IMR-90 (cell line): ENCODE measurements around the gene S100A8. TPM values are rescaled to one million over a fixed set of nuclear protein-coding genes. Genes with fewer than 3 reads are reported as not detected.

ENCODE experiments used
- ATAC-seq: fragments of 200-7000 bp; cut with Tn5 transposase; 2 replicates; pipeline ENCODE4 v1.9.1; 2020; ENCODE audit warnings: low read depth, mild to moderate bottlenecking, moderate library complexity
- BruUV-seq: library from RNA; stranded (reverse); fragments of 400-500 nt; replicated peaks from 2 replicates; lab custom pipeline; 2021; lab: Mats Ljungman, UMichigan
- CTCF ChIA-PET: fragments of 300-600 bp; formaldehyde crosslinking; extraction: SDS; loops from one replicate; lab custom pipeline; 2021; ENCODE audit warnings: antibody characterized with exemption; lab: Yijun Ruan, JAX
- POLR2A ChIA-PET: fragments of 300-600 bp; sonication (Branson Sonifier 250); formaldehyde crosslinking; loops from one replicate; lab custom pipeline; 2022; ENCODE audit warnings: antibody characterized with exemption; ENCODE audit not compliant: unreplicated experiment; lab: Charles Lee
- DNase-seq: peaks from one replicate; pipeline ENCODE4 v3.0.0; 2013
- H2AFZ ChIP-seq: replicated peaks from 2 replicates; pipeline ENCODE3; 2013; ENCODE audit warnings: low read length, mild to moderate bottlenecking; ENCODE audit not compliant: poor library complexity
- H2AK5ac ChIP-seq: 2 replicates; pipeline ENCODE4 v1.6.1; 2013; ENCODE audit warnings: low read depth, low read length, inconsistent platforms
- H2AK9ac ChIP-seq: replicated peaks from 2 replicates; pipeline ENCODE3; 2013; ENCODE audit warnings: mild to moderate bottlenecking, low read depth, low read length, moderate library complexity; ENCODE audit not compliant: poor library complexity
- H2BK120ac ChIP-seq: 2 replicates; pipeline ENCODE4 v1.6.1; 2013; ENCODE audit warnings: low read depth, low read length, inconsistent platforms
- H2BK15ac ChIP-seq: 3 replicates; pipeline ENCODE4 v1.6.1; 2013; ENCODE audit warnings: low read depth, low read length, inconsistent platforms
- H2BK20ac ChIP-seq: 2 replicates; pipeline ENCODE4 v1.6.1; 2013; ENCODE audit warnings: low read depth, mild to moderate bottlenecking, inconsistent platforms, low read length, moderate library complexity
- H2BK5ac ChIP-seq: 2 replicates; pipeline ENCODE4 v1.6.1; 2013; ENCODE audit warnings: mild to moderate bottlenecking, low read depth, low read length, inconsistent platforms; ENCODE audit not compliant: poor library complexity, severe bottlenecking
- H3K14ac ChIP-seq: replicated peaks from 2 replicates; pipeline ENCODE4 v1.6.1; 2013; ENCODE audit warnings: low read depth, low read length, inconsistent platforms
- H3K18ac ChIP-seq: 2 replicates; pipeline ENCODE4 v1.6.1; 2013; ENCODE audit warnings: low read depth, low read length, control low read depth
- H3K23ac ChIP-seq: 2 replicates; pipeline ENCODE4 v1.6.1; 2013; ENCODE audit warnings: low read depth, low read length, inconsistent platforms
- H3K27ac ChIP-seq: 2 replicates; pipeline ENCODE4 v1.5.1; 2013; ENCODE audit warnings: mild to moderate bottlenecking, control low read depth, low read length; ENCODE audit not compliant: insufficient read depth
- H3K27me3 ChIP-seq: 2 replicates; pipeline ENCODE4 v1.6.1; 2013; ENCODE audit warnings: low read length; ENCODE audit not compliant: control insufficient read depth, insufficient read depth
- H3K36me3 ChIP-seq: 2 replicates; pipeline ENCODE4 v1.6.1; 2013; ENCODE audit warnings: low read length, mixed read lengths; ENCODE audit not compliant: control insufficient read depth, insufficient read depth
- H3K4ac ChIP-seq: 2 replicates; pipeline ENCODE4 v1.6.1; 2013; ENCODE audit warnings: low read depth, low read length, inconsistent platforms
- H3K4me1 ChIP-seq: 2 replicates; pipeline ENCODE4 v1.6.1; 2013; ENCODE audit warnings: low read length, mixed read lengths; ENCODE audit not compliant: control insufficient read depth, insufficient read depth
- H3K4me2 ChIP-seq: 2 replicates; pipeline ENCODE4 v1.6.1; 2013; ENCODE audit warnings: low read depth, mild to moderate bottlenecking, control low read depth, low read length, moderate library complexity
- H3K4me3 ChIP-seq: 2 replicates; pipeline ENCODE4 v1.5.1; 2013; ENCODE audit warnings: low read depth, mild to moderate bottlenecking, control low read depth, low read length, moderate library complexity; ENCODE audit not compliant: insufficient read depth
- H3K56ac ChIP-seq: 2 replicates; pipeline ENCODE4 v1.6.1; 2013; ENCODE audit warnings: low read length, inconsistent platforms; ENCODE audit not compliant: insufficient read depth; ENCODE audit errors: extremely low read depth
- H3K79me1 ChIP-seq, 2 experiments: 2 replicates each; pipeline ENCODE4 v1.6.1; 2013; ENCODE audit warnings: low read length in 2 of 2, inconsistent platforms in 1 of 2, low read depth in 1 of 2
- H3K9ac ChIP-seq: 2 replicates; pipeline ENCODE4 v1.6.1; 2013; ENCODE audit warnings: low read depth, low read length, control low read depth
- H3K9me1 ChIP-seq: 2 replicates; pipeline ENCODE4 v1.6.1; 2013; ENCODE audit warnings: low read length, inconsistent platforms; ENCODE audit not compliant: insufficient read depth
- H3K9me3 ChIP-seq: 2 replicates; pipeline ENCODE4 v1.6.1; 2013; ENCODE audit warnings: low read length; ENCODE audit not compliant: control insufficient read depth, insufficient read depth
- H4K20me1 ChIP-seq: 2 replicates; pipeline ENCODE4 v1.6.1; 2013; ENCODE audit warnings: low read length, inconsistent platforms; ENCODE audit not compliant: insufficient read depth
- H4K5ac ChIP-seq: 2 replicates; pipeline ENCODE4 v1.6.1; 2013; ENCODE audit warnings: mild to moderate bottlenecking, low read depth, low read length, control low read depth
- H4K8ac ChIP-seq, 2 experiments: 2 replicates each; pipeline ENCODE4 v1.6.1; 2013; ENCODE audit warnings: low read depth in 2 of 2, low read length in 2 of 2, control low read depth in 1 of 2, inconsistent platforms in 1 of 2
- H4K91ac ChIP-seq: 2 replicates; pipeline ENCODE4 v1.6.1; 2013; ENCODE audit warnings: low read depth, low read length, inconsistent platforms; ENCODE audit not compliant: insufficient read depth
- BHLHE40 ChIP-seq: fragments of 150-350 bp; IDR thresholded peaks from 2 replicates; pipeline ENCODE4 v1.6.1; 2016; ENCODE audit warnings: mild to moderate bottlenecking, low read depth, low read length
- CEBPB ChIP-seq: IDR thresholded peaks from 2 replicates; pipeline ENCODE4 v1.6.1; 2012; ENCODE audit warnings: low read depth, low read length, improper control_type of control experiment
- CHD1 ChIP-seq: IDR thresholded peaks from 2 replicates; pipeline ENCODE4 v1.6.1; 2012; ENCODE audit warnings: low read depth, low read length, improper control_type of control experiment
- CTCF ChIP-seq: conservative IDR thresholded peaks from 2 replicates; pipeline ENCODE4 v1.5.1; 2012; ENCODE audit warnings: mild to moderate bottlenecking, low read depth, low read length, improper control_type of control experiment
- FOS ChIP-seq: fragments of 150-350 bp; IDR thresholded peaks from 2 replicates; pipeline ENCODE4 v1.6.1; 2016; ENCODE audit warnings: low read depth, low read length
- MAFK ChIP-seq: IDR thresholded peaks from 2 replicates; pipeline ENCODE4 v1.6.1; 2012; ENCODE audit warnings: low read depth, low read length, improper control_type of control experiment
- MAZ ChIP-seq: IDR thresholded peaks from 2 replicates; pipeline ENCODE4 v1.6.1; 2012; ENCODE audit warnings: low read depth, mild to moderate bottlenecking, low read length, improper control_type of control experiment, moderate library complexity, borderline replicate concordance
- MXI1 ChIP-seq: IDR thresholded peaks from 2 replicates; pipeline ENCODE4 v1.6.1; 2012; ENCODE audit warnings: low read depth, mild to moderate bottlenecking, low read length, moderate library complexity, borderline replicate concordance
- NFE2L2 ChIP-seq: fragments of 150-350 bp; IDR thresholded peaks from 2 replicates; pipeline ENCODE4 v1.6.1; 2016; ENCODE audit warnings: low read depth, mild to moderate bottlenecking, low read length
- POLR2A ChIP-seq: IDR thresholded peaks from 2 replicates; pipeline ENCODE4 v1.6.1; 2012; ENCODE audit warnings: mild to moderate bottlenecking, low read depth, low read length
- RCOR1 ChIP-seq: IDR thresholded peaks from 2 replicates; pipeline ENCODE4 v1.6.1; 2012; ENCODE audit warnings: mild to moderate bottlenecking, low read length, improper control_type of control experiment; ENCODE audit not compliant: insufficient replicate concordance
- SMC3 ChIP-seq: fragments of 150-350 bp; IDR thresholded peaks from 2 replicates; pipeline ENCODE4 v1.6.1; 2016; ENCODE audit warnings: low read depth, mild to moderate bottlenecking, antibody characterized with exemption, low read length, moderate library complexity
- USF2 ChIP-seq: fragments of 150-350 bp; IDR thresholded peaks from 2 replicates; pipeline ENCODE4 v1.6.1; 2017; ENCODE audit warnings: mild to moderate bottlenecking, antibody characterized with exemption, low read length, low read depth
- WGBS, 2 experiments: methylation state at CpG; one replicate each; pipeline versions ENCODE4 v1.1.5 to v1.1.7; 2013; ENCODE audit warnings: missing lambda C conversion rate in 2 of 2; ENCODE audit not compliant: insufficient read length in 1 of 2; ENCODE audit errors: extremely low coverage in 2 of 2; 5-methylcytosine and 5-hydroxymethylcytosine counted together
- dilution Hi-C: fragments of 300-500 bp; cut with HindIII; formaldehyde crosslinking; loops from one replicate; pipeline ENCODE4 v1.14.3; 2018; ENCODE audit warnings: low sequenced_read_pairs; ENCODE audit not compliant: unreplicated experiment
- in situ Hi-C: fragments of 300-500 bp; cut with MboI; formaldehyde crosslinking; loops from 3 replicates; pipeline ENCODE4 v1.14.3; 2019; ENCODE audit warnings: low sequenced_read_pairs, inconsistent platforms, mixed read lengths
- intact Hi-C: fragments of 100-400 bp; cut with micrococcal nuclease; formaldehyde crosslinking; loops from 2 replicates; pipeline ENCODE4 v1.10.0; 2022
- polyA plus RNA-seq, 3 experiments: library from polyadenylated mRNA; depleted of rRNA; stranded (reverse); fragments of >200 nt; gene quantifications; 2 replicates each; pipeline ENCODE4 v1.2.3, GENCODE V29; 2012; ENCODE audit warnings: low replicate concordance in 1 of 3
- total RNA-seq: library from RNA; depleted of rRNA; stranded (reverse); fragments of >200 nt; gene quantifications from 2 replicates; pipeline ENCODE4 v1.2.3, GENCODE V29; 2012
- TF ChIP-seq, protein P1 (sequence below): fragments of 150-350 bp; IDR thresholded peaks from 2 replicates; pipeline ENCODE4 v1.6.1; 2016; ENCODE audit warnings: low read depth, mild to moderate bottlenecking, low read length, moderate library complexity, borderline replicate concordance

Gene S100A8
- total and polyA plus RNA-seq, 2 of the 4 experiments (the other 2 are of a cell fraction) = not detected

DNA sequence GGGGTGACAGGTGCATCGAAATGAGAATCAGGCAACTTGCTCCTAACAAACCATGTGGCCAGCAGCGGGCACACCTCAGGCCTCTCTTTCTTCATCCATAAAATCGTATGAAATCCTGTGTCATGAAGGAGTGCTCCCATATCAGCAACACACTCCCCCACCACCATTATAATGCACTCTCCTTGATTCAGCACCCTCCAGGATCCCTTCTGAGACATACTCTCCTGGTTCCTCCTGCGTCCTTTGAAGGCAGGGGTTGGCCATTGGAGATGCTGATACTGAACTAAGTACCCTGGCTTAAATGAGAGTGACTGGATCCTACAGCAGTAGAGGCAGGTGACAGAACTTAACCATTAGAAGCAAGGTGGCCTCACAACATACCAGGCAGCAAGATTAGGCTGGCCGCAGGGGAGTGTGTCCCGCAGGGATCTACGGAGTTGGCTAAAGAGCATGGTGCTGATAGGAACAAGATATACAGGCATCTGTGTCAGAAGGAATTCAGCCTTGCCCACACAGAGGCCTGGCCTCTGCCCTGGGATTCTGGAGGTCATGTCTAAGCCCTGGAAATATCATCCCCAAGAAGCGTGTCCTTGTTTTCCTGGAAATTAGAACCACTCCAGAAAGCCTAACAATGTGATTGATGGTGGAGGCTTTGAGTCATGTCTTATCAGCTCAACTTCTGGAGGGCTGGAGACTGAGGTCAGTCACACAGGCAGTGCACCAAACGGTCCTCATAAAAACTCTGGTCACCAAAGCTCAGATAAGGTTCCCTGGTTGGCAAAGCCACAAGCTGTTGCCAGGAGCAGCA is 42.2 kb upstream of the S100A8 start:
- H3K23ac ChIP-seq = no peak overlapping the region
- H4K5ac ChIP-seq = no peak overlapping the region
- in situ Hi-C loops = no loop called here
- H3K56ac ChIP-seq = no peak overlapping the region
- H2AFZ ChIP-seq = no peak overlapping the region
- WGBS, 2 experiments = 61% methylated on average over 7 of the region's 9 CpGs; no CpG with 5 or more reads in 1 of the 2 experiments
- no peak overlapping the region for H2BK5ac ChIP-seq
- H2BK15ac ChIP-seq = no peak overlapping the region
- no peak overlapping the region for H4K8ac ChIP-seq
- H2AK9ac ChIP-seq = no peak overlapping the region
- H3K4ac ChIP-seq = no peak overlapping the region
- peaks cover 3% of the 10 kb centered on the region; the same call in 1 of the 2 replicates for H3K9me1 ChIP-seq
- H3K79me1 ChIP-seq = no peaks in the 10 kb centered on the region
- no peak for DNase-seq
- dilution Hi-C loops = no loop called here
- H3K4me2 ChIP-seq = no peak overlapping the region
- intact Hi-C loops = no loop called here
- no peaks in the 10 kb centered on the region for H3K36me3 ChIP-seq
- no peak overlapping the region for H3K18ac ChIP-seq
- TF ChIP-seq MAZ = no peak
- no peak for TF ChIP-seq POLR2A
- no peak for TF ChIP-seq MAFK
- TF ChIP-seq MXI1 = no peak
- no peak for TF ChIP-seq BHLHE40
- no peak for TF ChIP-seq FOS
- no peak for TF ChIP-seq SMC3
- no peak for TF ChIP-seq CTCF
- no peak for TF ChIP-seq CHD1
- TF ChIP-seq, protein P1, sequence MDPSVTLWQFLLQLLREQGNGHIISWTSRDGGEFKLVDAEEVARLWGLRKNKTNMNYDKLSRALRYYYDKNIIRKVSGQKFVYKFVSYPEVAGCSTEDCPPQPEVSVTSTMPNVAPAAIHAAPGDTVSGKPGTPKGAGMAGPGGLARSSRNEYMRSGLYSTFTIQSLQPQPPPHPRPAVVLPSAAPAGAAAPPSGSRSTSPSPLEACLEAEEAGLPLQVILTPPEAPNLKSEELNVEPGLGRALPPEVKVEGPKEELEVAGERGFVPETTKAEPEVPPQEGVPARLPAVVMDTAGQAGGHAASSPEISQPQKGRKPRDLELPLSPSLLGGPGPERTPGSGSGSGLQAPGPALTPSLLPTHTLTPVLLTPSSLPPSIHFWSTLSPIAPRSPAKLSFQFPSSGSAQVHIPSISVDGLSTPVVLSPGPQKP = no peak
- no peak for TF ChIP-seq USF2
- no peak for TF ChIP-seq CEBPB
- TF ChIP-seq NFE2L2 = no peak
- no peak for TF ChIP-seq RCOR1
- no peak overlapping the region for H3K14ac ChIP-seq
- H2BK20ac ChIP-seq = no peak overlapping the region
- no peak overlapping the region for H2BK120ac ChIP-seq
- no peak overlapping the region for H3K9ac ChIP-seq
- H3K27me3 ChIP-seq = peaks cover 6% of the 10 kb centered on the region
- no peak overlapping the region for H3K27ac ChIP-seq
- H2AK5ac ChIP-seq = no peak overlapping the region
- no peaks in the 10 kb centered on the region for H4K20me1 ChIP-seq
- ChIA-PET CTCF (no interaction called here), POLR2A (no interaction called here)
- no peak overlapping the region for H4K91ac ChIP-seq
- no peak overlapping the region for H3K4me3 ChIP-seq
- no peak for ATAC-seq
- BruUV-seq = no TSS peak
- H3K4me1 ChIP-seq = no peaks in the 10 kb centered on the region
- H3K9me3 ChIP-seq = no peaks in the 10 kb centered on the region
